Lung microvascular endothelial cell (primary cell): Measurements from ENCODE around the gene EHD2. TPM values are rescaled to one million over a fixed set of nuclear protein-coding genes. Genes with fewer than 3 reads are reported as not detected.

Experiments used
- total RNA-seq: library from RNA; depleted of rRNA; stranded (reverse); fragments of >200 nt; gene quantifications from 2 replicates; pipeline ENCODE4 v1.2.1, GENCODE V29; 2014

The EHD2 gene
- total RNA-seq, 1 donor from 2014 or later = 90.7 TPM

Other genes starting within 250 kb of the EHD2 start
- gene SLC8A2, start 241.5 kb upstream of the EHD2 start, total RNA-seq = 0.22 TPM in 1 of 2 replicates, not detected in the other
- gene KPTN, start 229.2 kb upstream of the EHD2 start, total RNA-seq = 3.2 and 3.5 TPM in 2 replicates
- gene NAPA, start 198.4 kb upstream of the EHD2 start, total RNA-seq = 61.1 and 69.5 TPM in 2 replicates
- gene ZNF541, start 140.3 kb upstream of the EHD2 start, total RNA-seq = 0.20 and 0.44 TPM in 2 replicates
- 2.8 and 3.1 TPM in 2 replicates for gene BICRA, start 104.3 kb upstream of the EHD2 start, total RNA-seq
- 69.5 and 115 TPM in 2 replicates for gene NOP53, start 32.1 kb downstream of the EHD2 start, total RNA-seq
- 310 and 521 TPM in 2 replicates for gene SELENOW, start 65.3 kb downstream of the EHD2 start, total RNA-seq
- not detected in 2 replicates for gene TPRX1, start 91.1 kb downstream of the EHD2 start, total RNA-seq
- gene CRX, start 108.5 kb downstream of the EHD2 start, total RNA-seq = not detected in 2 replicates
- not detected in 2 replicates for gene TPRX2, start 145.8 kb downstream of the EHD2 start, total RNA-seq
- gene SULT2A1, start 172.9 kb downstream of the EHD2 start, total RNA-seq = not detected in 2 replicates